ENCODE measurements around the gene ZNF821.
A peak's percentile ranks its signal among the peaks of the same experiment; 100 is the strongest.

The ZNF821 gene

DNA sequence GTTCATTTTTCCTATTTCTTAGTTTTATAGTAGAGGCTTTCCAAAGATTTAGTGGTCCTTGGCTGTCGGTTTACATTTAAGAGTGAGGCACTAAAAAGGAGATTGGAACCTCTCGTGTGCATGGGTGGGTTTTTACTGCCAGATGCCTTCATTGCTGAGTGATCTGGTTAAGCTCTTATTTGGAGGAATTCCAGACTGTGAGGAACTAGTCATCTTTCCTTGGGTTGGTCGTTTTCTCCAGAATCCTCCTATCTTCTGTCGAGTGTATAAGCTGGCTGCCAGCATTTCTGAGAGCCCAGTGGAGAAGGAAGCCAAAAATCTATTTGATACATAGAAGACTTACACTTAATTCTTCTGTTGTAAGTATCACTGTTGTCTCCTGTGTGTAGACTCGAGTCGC, 33.9 kb upstream of the ZNF821 start:
- no peak overlapping the region for H2AFZ ChIP-seq (ENCODE audit: low read length)
- H3K9me3 ChIP-seq (replicated peaks; ENCODE audit: insufficient read depth, low read length): no peaks in the 10 kb centered on the region
- H3F3A ChIP-seq (ENCODE audit: insufficient read depth, low read length): peaks cover 4% of the 10 kb centered on the region
- peaks cover 37% of the 10 kb centered on the region for H3K4me1 ChIP-seq (ENCODE audit: low read length)
- peaks cover 96% of the 10 kb centered on the region for H3K79me2 ChIP-seq (ENCODE audit: low read length)
- no peak overlapping the region for H3K4me2 ChIP-seq (ENCODE audit: low read depth, low read length)
- peaks cover 27% of the 10 kb centered on the region for H3K36me3 ChIP-seq (replicated peaks; ENCODE audit: insufficient read depth, low read length)
- TF ChIP-seq EZH2phosphoT487 (IDR thresholded peaks at IDR 0.05; ENCODE audit: low read length) (no peak), EZH2 (optimal IDR thresholded peaks at IDR 0.05; ENCODE audit: low read depth, low read length) (no peak)
- TF ChIP-seq, protein P1, sequence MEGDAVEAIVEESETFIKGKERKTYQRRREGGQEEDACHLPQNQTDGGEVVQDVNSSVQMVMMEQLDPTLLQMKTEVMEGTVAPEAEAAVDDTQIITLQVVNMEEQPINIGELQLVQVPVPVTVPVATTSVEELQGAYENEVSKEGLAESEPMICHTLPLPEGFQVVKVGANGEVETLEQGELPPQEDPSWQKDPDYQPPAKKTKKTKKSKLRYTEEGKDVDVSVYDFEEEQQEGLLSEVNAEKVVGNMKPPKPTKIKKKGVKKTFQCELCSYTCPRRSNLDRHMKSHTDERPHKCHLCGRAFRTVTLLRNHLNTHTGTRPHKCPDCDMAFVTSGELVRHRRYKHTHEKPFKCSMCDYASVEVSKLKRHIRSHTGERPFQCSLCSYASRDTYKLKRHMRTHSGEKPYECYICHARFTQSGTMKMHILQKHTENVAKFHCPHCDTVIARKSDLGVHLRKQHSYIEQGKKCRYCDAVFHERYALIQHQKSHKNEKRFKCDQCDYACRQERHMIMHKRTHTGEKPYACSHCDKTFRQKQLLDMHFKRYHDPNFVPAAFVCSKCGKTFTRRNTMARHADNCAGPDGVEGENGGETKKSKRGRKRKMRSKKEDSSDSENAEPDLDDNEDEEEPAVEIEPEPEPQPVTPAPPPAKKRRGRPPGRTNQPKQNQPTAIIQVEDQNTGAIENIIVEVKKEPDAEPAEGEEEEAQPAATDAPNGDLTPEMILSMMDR (IDR thresholded peaks at IDR 0.05; ENCODE audit: low read length): no peak
- peaks cover 23% of the 10 kb centered on the region for H4K20me1 ChIP-seq (ENCODE audit: insufficient read depth, low read length)
- H3K9me2 ChIP-seq (replicated peaks; ENCODE audit: insufficient read depth, low read length): no peaks in the 10 kb centered on the region
- no peaks in the 10 kb centered on the region for H3K27me3 ChIP-seq (replicated peaks; ENCODE audit: insufficient read depth, low read length)
- DNase-seq: no peak
- H3K4me3 ChIP-seq (ENCODE audit: low read length): no peak overlapping the region
- H3K9ac ChIP-seq (ENCODE audit: low read length): no peak overlapping the region
- no peak overlapping the region for H3K27ac ChIP-seq (ENCODE audit: low read length)

GRCh38 chr16:71916397-71916920, 32.5 kb upstream of the ZNF821 start:
- peaks cover 17% of the 10 kb centered on the region for H3K36me3 ChIP-seq (replicated peaks; ENCODE audit: insufficient read depth, low read length)
- H3K9me2 ChIP-seq (replicated peaks; ENCODE audit: insufficient read depth, low read length): no peaks in the 10 kb centered on the region
- H3K4me1 ChIP-seq (ENCODE audit: low read length): peaks cover 46% of the 10 kb centered on the region
- peak overlapping the region; percentile 6; the same call in 1 of the 2 replicates for H3K4me2 ChIP-seq (ENCODE audit: low read depth, low read length)
- TF ChIP-seq EZH2phosphoT487 (IDR thresholded peaks at IDR 0.05; ENCODE audit: low read length) (no peak), EZH2 (optimal IDR thresholded peaks at IDR 0.05; ENCODE audit: low read depth, low read length) (no peak)
- TF ChIP-seq, protein P1 (IDR thresholded peaks at IDR 0.05; ENCODE audit: low read length): no peak
- H3K4me3 ChIP-seq (ENCODE audit: low read length): no peak overlapping the region
- no peak overlapping the region for H3K27ac ChIP-seq (ENCODE audit: low read length)
- no peak for DNase-seq
- H3K9ac ChIP-seq (ENCODE audit: low read length): no peak overlapping the region
- peaks cover 27% of the 10 kb centered on the region for H4K20me1 ChIP-seq (ENCODE audit: insufficient read depth, low read length)
- no peaks in the 10 kb centered on the region for H3K9me3 ChIP-seq (replicated peaks; ENCODE audit: insufficient read depth, low read length)
- peaks cover 4% of the 10 kb centered on the region for H3F3A ChIP-seq (ENCODE audit: insufficient read depth, low read length)
- peaks cover 100% of the 10 kb centered on the region for H3K79me2 ChIP-seq (ENCODE audit: low read length)
- no peak overlapping the region for H2AFZ ChIP-seq (ENCODE audit: low read length)
- H3K27me3 ChIP-seq (replicated peaks; ENCODE audit: insufficient read depth, low read length): no peaks in the 10 kb centered on the region

GRCh38 chr16:71915350-71915749, 31.4 kb upstream of the ZNF821 start:
- Histone ChIP-seq H3K9ac (ENCODE audit: low read length) (no peak overlapping the region), H3K27me3 (replicated peaks; ENCODE audit: insufficient read depth, low read length) (no peaks in the 10 kb centered on the region), H3K9me2 (replicated peaks; ENCODE audit: insufficient read depth, low read length) (no peaks in the 10 kb centered on the region), H3F3A (ENCODE audit: insufficient read depth, low read length) (peaks cover 4% of the 10 kb centered on the region), H3K4me3 (ENCODE audit: low read length) (no peak overlapping the region), H2AFZ (ENCODE audit: low read length) (no peak overlapping the region), H3K4me1 (ENCODE audit: low read length) (peaks cover 46% of the 10 kb centered on the region), H3K9me3 (replicated peaks; ENCODE audit: insufficient read depth, low read length) (no peaks in the 10 kb centered on the region), H4K20me1 (ENCODE audit: insufficient read depth, low read length) (peaks cover 34% of the 10 kb centered on the region), H3K4me2 (ENCODE audit: low read depth, low read length) (no peak overlapping the region), H3K27ac (ENCODE audit: low read length) (no peak overlapping the region), H3K79me2 (ENCODE audit: low read length) (peaks cover 100% of the 10 kb centered on the region), H3K36me3 (replicated peaks; ENCODE audit: insufficient read depth, low read length) (peaks cover 10% of the 10 kb centered on the region; the same call in 1 of the 2 replicates)
- DNase-seq: no peak
- no peak for TF ChIP-seq EZH2 (optimal IDR thresholded peaks at IDR 0.05; ENCODE audit: low read depth, low read length)
- no peak for TF ChIP-seq EZH2phosphoT487 (IDR thresholded peaks at IDR 0.05; ENCODE audit: low read length)
- TF ChIP-seq, protein P1 (IDR thresholded peaks at IDR 0.05; ENCODE audit: low read length): no peak
